ENCODE data around the gene CTNND2. TPM values are rescaled to one million over a fixed set of nuclear protein-coding genes. Genes with fewer than 3 reads are reported as not detected.

Gene CTNND2
- total RNA-seq, 4 donors from 2014 or later, result 1.3 to 2.5 (median 2.1) TPM

- H3K4me1 ChIP-seq, result no peaks in the 10 kb centered on the region
- WGBS, result 61% methylated on average over 9 of the region's 9 CpGs
- peaks cover 0 to 8% (median 0%) of the 10 kb centered on the region in 4 donors for H3K27me3 ChIP-seq
- TF ChIP-seq CTCF (IDR thresholded peaks at IDR 0.05), result no peak
- no peak overlapping the region for H3K4me3 ChIP-seq
- no peaks in the 10 kb centered on the region for H3K9me3 ChIP-seq
- DNase-seq (ENCODE audit: extremely low spot score), result no peak
- H3K36me3 ChIP-seq, result no peaks in the 10 kb centered on the region
- intact Hi-C loops (cut with DNase I), result no loop called here
- H3K27ac ChIP-seq (replicated peaks in 1 of 4), result no peak overlapping the region
Observed at GRCh38 chr5:11507156-11507910, 396.9 kb downstream of the CTNND2 start.

GRCh38 chr5:11504886-11505193 lies 399.4 kb downstream of the CTNND2 start:
- 88% methylated on average over 3 of the region's 3 CpGs for WGBS
- no peaks in the 10 kb centered on the region for H3K4me1 ChIP-seq

GRCh38 chr5:11504065-11504885 lies 400.0 kb downstream of the CTNND2 start:
- TF ChIP-seq POLR2A (IDR thresholded peaks at IDR 0.05; ENCODE audit: low read depth) (no peak), POLR2AphosphoS5 (IDR thresholded peaks at IDR 0.05) (no peak), CTCF (IDR thresholded peaks at IDR 0.05) (no peak), EP300 (IDR thresholded peaks at IDR 0.05) (no peak)

More at GRCh38 chr5:11504886-11505193, 399.4 kb downstream of the CTNND2 start:
- Histone ChIP-seq H3K27ac (replicated peaks in 1 of 4) (no peak overlapping the region), H3K36me3 (no peaks in the 10 kb centered on the region), H3K9me3 (no peaks in the 10 kb centered on the region), H3K4me3 (no peak overlapping the region), H3K27me3 (peaks cover 0 to 8% (median 0%) of the 10 kb centered on the region in 4 donors)
- intact Hi-C loops (cut with DNase I), result no loop called here
- no peak for DNase-seq (ENCODE audit: extremely low spot score)
- TF ChIP-seq POLR2AphosphoS5 (IDR thresholded peaks at IDR 0.05), result no peak

GRCh38 chr5:11502783-11503182 lies 401.5 kb downstream of the CTNND2 start:
- Histone ChIP-seq H3K27me3 (peaks cover 0 to 8% (median 0%) of the 10 kb centered on the region in 4 donors), H3K4me3 (no peak overlapping the region), H3K4me1 (no peaks in the 10 kb centered on the region), H3K36me3 (no peaks in the 10 kb centered on the region), H3K27ac (replicated peaks in 1 of 4) (no peak overlapping the region), H3K9me3 (no peaks in the 10 kb centered on the region)
- intact Hi-C loops (cut with DNase I), result no loop called here
- TF ChIP-seq POLR2A (IDR thresholded peaks at IDR 0.05; ENCODE audit: low read depth) (no peak), EP300 (IDR thresholded peaks at IDR 0.05) (no peak), CTCF (IDR thresholded peaks at IDR 0.05) (no peak), POLR2AphosphoS5 (IDR thresholded peaks at IDR 0.05) (no peak)
- no peak for DNase-seq (ENCODE audit: extremely low spot score)
- 97% methylated on average over 2 of the region's 2 CpGs for WGBS

More at GRCh38 chr5:11504065-11504885, 400.0 kb downstream of the CTNND2 start:
- Histone ChIP-seq H3K27ac (replicated peaks in 1 of 4) (no peak overlapping the region), H3K27me3 (peaks cover 0 to 8% (median 0%) of the 10 kb centered on the region in 4 donors), H3K36me3 (no peaks in the 10 kb centered on the region), H3K4me3 (no peak overlapping the region), H3K4me1 (no peaks in the 10 kb centered on the region), H3K9me3 (no peaks in the 10 kb centered on the region)
- no peak for DNase-seq (ENCODE audit: extremely low spot score)
- intact Hi-C loops (cut with DNase I), result no loop called here
- WGBS, result 91% methylated on average over 12 of the region's 12 CpGs

- H3K36me3 ChIP-seq, result no peaks in the 10 kb centered on the region
- H3K4me1 ChIP-seq, result no peaks in the 10 kb centered on the region
- no peak for TF ChIP-seq EP300 (IDR thresholded peaks at IDR 0.05)
- TF ChIP-seq POLR2AphosphoS5 (IDR thresholded peaks at IDR 0.05), result no peak
- no peak for TF ChIP-seq CTCF (IDR thresholded peaks at IDR 0.05)
- TF ChIP-seq POLR2A (IDR thresholded peaks at IDR 0.05; ENCODE audit: low read depth), result no peak
- no peak overlapping the region for H3K27ac ChIP-seq (replicated peaks in 1 of 4)
- 90% methylated on average over 1 of the region's 1 CpG for WGBS
- no peak for DNase-seq (ENCODE audit: extremely low spot score)
- H3K4me3 ChIP-seq, result no peak overlapping the region
- intact Hi-C loops (cut with DNase I), result loop anchor here (10.0 kb wide), 1 partner anchor 233 kb away; no protein-coding TSS in a partner anchor
- H3K9me3 ChIP-seq, result no peaks in the 10 kb centered on the region
- H3K27me3 ChIP-seq, result no peaks in the 10 kb centered on the region
Observed at GRCh38 chr5:11497651-11498050, 406.6 kb downstream of the CTNND2 start.

Measured in esophagus muscularis mucosa (tissue), 4 donors.